G401 (cell line): Measurements from ENCODE around the gene C11orf68. TPM values are rescaled to one million over a fixed set of nuclear protein-coding genes. Genes with fewer than 3 reads are reported as not detected.
"Not testable (repeated sequence)": the region's sequence is repeated elsewhere in the genome, so short reads cannot be mapped to it uniquely, and the experiment has no call there.

Source experiments
- DNase-seq: peaks from one replicate; pipeline ENCODE4 v3.0.0-alpha.2; 2015; ENCODE audit warnings: low spot score
- in situ Hi-C: cut with HindIII; loops from 2 replicates; pipeline ENCODE4 v1.10.0; 2016; ENCODE audit warnings: low sequenced_read_pairs, mixed read lengths
- total RNA-seq: library from RNA; depleted of rRNA; stranded (reverse); fragments of >200 nt; shearing (Covaris generic); gene quantifications from 2 replicates; pipeline ENCODE4 v1.2.3, GENCODE V29; 2014

The C11orf68 gene
- total RNA-seq, 1 experiment from 2014 or later, result 17.2 TPM

DNA sequence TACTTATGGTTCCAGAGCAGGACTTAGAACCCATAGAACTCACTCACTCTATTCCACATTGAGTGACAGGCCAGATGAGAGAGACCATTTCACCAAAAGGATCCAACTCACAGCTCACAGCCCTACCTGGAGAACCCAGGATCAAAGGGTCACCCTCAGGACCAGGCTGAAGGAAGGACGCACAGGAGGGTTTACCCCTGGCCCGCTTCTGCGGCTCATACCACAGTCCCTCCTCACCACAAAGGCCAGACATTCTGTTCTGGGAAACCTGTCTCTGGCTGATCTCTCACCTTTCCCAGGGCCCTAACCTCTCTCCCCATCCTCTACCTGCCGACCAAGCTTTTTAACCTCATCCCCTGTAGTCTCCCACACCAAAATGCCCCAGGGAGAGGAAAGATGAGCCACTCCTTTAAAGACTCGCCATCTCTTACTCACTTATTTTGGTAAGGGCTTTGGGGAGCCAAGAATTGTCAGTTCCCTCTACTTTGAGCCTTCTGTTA lies 23.3 kb downstream of the C11orf68 start:
- in situ Hi-C loops, result no loop called here

GRCh38 chr11:65894034-65894591 lies 24.7 kb downstream of the C11orf68 start:
- no peak for DNase-seq
- in situ Hi-C loops, result no loop called here

More for the DNA sequence above, 23.3 kb downstream of the C11orf68 start:
- no peak for DNase-seq

DNA sequence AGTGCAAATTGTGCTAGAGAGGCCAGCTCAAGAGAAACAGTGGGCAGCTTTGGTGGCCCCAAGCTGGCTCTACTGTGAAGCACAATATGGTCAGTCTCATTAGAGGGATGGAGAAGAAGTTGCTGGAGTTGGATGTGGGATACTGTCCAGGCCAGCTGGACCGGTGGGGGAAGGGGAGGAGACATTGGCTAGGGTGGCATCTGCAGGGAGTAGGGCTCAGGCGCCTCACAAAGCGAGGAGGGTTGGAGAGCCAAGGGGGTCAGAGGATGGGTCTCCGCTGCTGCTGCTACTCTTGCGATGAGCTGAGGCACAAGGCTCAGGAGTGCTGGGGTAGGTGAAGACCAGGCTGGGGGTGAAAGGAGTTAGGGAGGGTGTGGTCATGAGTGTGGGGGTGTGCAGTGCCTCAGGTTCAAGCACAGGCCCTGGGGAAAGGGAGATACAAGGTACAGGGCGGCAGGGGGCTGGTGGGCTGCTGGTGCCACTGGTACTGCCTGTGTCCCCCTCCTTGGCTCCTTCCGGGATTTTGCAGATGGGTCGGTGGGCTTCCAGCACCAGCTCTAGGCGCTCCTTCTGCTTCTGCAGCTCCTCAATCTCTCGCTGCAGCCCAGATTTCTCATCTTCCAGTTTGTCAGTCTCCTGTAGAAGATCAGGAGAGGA lies 26.1 kb downstream of the C11orf68 start:
- in situ Hi-C loops, result no loop called here

DNA sequence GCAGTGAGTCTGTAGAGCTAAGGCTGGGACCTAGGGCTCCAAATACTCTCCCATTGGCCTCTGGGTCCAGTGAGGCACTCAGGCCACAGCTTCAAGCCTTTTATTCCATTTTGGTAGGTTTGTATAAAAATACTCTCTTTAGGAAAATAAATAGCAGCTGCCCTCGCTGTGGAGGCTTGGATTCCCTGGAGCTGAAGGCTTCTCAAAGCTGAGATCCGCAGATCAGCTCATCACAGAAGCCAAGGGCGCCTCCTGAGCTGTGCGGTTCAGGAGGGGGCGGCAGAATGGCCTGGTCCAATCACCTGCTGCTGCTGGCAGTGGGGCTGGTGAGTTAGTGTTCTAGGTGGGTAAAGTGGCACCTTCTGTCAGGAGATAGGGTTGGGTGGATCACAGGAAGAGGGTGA lies 26.7 kb downstream of the C11orf68 start:
- DNase-seq, result peak; percentile 40
- in situ Hi-C loops, result not testable (repeated sequence)

More for the DNA sequence above, 26.1 kb downstream of the C11orf68 start:
- DNase-seq, result peak; percentile 37

GRCh38 chr11:65891219-65892136 lies 27.4 kb downstream of the C11orf68 start:
- DNase-seq, result peak; percentile 32
- in situ Hi-C loops, result no loop called here

DNA sequence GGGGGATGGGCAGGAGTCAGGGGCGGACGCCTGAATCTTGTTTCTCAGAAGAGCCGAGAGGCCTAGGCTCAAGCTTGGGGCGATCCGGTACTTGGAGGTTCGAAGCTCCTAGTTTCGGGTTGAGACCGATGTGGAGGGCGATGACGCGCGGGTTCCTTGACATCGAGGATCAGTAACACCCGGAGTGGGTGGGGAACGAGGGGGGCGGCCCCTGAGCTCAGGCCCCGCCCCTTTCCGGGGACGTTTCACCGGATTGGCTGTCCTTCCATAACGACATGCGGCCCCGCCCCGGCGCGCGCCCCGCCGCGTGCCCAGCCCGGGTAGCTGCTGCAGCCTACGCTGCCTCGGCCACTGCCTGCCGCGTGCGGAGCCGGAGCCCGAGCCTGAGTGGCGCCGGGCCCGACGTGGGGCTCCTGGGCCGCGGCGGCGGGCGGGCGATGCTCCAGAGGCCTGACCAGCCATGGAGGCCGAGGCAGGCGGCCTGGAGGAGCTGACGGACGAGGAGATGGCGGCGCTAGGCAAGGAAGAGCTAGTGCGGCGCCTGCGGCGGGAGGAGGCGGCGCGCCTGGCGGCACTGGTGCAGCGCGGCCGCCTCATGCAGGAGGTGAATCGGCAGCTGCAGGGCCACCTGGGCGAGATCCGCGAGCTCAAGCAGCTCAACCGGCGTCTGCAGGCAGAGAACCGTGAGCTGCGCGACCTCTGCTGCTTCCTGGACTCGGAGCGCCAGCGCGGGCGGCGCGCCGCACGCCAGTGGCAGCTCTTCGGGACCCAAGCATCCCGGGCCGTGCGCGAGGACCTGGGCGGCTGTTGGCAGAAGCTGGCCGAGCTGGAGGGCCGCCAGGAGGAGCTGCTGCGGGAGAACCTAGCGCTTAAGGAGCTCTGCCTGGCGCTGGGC lies 28.3 kb downstream of the C11orf68 start, which contains the start of gene CCDC85B:
Gene CCDC85B, plus strand, starts transcription at position 350 of the 895 bp plus-strand sequence. Its CDS starts 111 bp downstream, at position 461.
- in situ Hi-C loops, result no loop called here
- DNase-seq, result peak; percentile 98

GRCh38 chr11:65888163-65888814 lies 30.6 kb downstream of the C11orf68 start, which contains the start of gene FIBP:
FIBP (minus strand) TSS chr11:65888471; CDS start chr11:65888418, 53 bp downstream.
- peak; percentile 98 for DNase-seq
- in situ Hi-C loops, result no loop called here

DNA sequence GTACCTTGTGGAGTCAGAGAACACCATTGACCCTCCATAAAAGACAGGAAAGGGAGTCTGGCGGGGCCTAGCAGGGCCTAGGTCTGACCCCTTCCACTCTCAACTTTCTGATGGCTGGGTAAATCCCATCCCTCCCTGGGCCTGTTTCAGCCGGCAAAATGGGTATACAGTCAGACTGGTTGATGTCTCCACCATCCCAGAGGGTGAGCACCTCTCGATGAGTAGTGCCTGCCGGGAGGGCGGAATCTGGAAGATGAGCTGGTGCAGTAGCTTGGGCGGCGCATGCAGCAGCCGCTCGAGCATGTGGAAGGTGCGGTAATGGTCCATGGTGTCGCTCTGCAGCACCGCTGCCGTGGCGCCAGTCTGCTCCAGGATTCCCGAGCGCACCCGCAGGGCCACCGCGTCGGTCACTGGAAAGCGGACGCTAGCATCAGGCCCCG lies 31.1 kb downstream of the C11orf68 start:
- DNase-seq, result no peak

DNA sequence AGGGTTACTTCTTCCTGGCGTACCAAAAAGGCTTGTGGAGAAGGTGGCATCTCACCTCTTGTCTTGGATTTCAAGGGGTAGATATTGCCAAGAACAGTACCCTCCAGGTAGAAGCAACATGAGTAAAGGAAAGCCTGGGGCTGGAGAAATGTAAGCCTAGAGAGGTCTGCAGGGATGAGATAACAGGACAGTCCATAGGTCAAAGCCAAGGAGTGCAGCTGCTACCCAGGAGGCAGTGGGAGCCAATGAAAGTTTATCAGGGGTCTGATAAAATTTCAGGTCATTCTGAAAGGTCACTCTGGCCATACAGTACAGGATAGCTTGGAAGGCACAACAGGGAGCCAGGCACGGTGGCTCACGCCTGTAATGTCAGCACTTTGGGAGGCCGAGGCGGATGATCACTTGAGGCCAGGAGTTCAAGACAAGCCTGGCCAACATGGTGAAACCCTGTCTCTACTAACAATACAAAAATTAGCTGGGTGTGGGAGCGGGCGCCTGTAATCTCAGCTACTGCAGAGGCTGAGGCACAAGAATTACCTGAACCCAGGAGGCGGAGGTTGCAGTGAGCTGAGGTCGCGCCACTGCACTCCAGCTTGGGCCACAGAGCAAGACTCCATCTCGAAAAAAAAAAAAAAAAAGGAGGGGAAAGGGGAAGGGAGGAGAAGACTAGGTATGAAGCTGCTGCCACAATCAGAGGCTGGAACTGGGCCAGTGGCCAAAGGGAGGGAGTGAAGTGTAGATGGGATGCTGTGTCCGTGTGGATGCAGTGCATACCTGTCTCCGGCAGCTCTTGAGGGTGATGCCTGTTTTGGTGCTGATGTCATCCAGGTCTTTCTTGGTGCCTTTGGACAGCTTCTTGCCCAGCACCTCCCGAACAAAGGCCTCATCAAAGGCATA lies 31.8 kb downstream of the C11orf68 start:
- in situ Hi-C loops, result no loop called here
- DNase-seq, result peak; percentile 37

More for the DNA sequence above, 31.1 kb downstream of the C11orf68 start:
- in situ Hi-C loops, result no loop called here

DNA sequence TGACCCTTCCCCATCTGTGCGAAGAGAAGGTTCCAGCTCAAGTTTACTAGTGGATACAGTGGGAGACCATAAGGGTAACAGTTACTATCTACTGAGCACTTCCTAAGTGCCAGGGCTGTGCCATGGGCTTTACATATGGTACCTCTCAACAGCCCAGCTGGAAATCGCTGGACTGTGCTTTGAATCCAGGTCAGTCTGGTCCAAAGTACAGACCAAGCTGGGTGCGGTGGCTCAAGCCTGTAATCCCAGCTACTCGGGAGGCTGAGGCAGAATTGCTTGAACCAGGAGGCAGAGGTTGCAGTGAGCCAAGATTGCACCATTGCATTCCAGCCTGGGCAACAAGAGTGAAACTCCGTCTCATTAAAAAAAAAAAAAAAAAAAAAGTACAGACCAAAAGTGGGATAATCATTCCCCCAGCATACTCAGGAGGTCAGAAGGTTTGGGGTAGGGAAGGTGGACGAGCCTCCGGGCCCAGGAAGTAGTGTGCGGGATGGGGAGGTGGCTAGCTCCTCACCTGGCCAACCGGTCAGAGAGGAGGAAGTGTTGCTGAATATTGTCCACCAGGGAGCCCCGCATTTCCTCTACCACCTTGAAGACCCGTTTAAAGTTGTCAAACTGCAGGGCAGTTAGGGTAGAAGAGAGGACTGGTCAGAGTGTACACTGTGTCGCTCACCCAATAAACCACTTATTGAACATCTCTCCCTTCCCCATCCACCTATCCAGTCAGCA lies 32.9 kb downstream of the C11orf68 start:
- in situ Hi-C loops, result no loop called here
- no peak for DNase-seq

DNA sequence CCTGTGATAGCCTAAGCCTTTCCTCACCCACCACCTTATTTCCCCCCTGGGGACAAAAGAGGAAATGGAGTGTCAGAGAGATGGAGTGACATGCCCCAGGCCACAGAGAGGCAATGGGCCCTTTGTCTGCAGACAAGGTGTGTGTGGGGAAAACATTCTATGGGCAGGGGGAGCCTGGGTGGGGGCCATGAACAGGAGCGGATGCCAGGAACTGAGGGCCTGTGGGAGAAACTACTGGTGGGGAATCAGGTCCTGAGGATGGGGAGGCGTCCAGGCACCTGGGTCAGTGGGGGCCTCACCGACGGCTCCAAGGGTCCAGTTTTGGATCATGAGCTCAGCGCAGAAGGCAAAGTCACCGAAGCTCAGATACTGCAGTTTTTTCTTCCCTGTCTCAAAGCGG lies 33.6 kb downstream of the C11orf68 start:
- in situ Hi-C loops, result no loop called here
- DNase-seq, result no peak

DNA sequence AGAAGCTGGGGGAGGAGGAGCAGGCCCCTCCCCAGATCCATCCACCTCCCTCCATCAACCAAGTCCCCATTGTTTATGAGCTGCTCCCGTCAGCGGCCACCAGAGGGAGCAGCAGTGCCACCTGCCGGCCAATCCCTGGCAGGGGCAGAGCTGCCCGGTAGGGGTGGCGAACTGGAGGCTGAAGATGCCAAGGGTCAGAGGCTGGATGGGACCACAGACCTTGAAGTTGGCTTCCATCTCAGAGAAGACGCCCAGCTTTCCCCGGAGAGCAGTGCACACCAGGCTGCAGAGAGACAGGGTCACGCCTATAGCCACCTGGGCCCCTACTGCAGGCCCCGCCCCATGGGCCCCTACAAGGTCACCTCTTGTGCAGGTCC lies 34.2 kb downstream of the C11orf68 start:
- in situ Hi-C loops, result no loop called here
- peak; percentile 81 for DNase-seq

DNA sequence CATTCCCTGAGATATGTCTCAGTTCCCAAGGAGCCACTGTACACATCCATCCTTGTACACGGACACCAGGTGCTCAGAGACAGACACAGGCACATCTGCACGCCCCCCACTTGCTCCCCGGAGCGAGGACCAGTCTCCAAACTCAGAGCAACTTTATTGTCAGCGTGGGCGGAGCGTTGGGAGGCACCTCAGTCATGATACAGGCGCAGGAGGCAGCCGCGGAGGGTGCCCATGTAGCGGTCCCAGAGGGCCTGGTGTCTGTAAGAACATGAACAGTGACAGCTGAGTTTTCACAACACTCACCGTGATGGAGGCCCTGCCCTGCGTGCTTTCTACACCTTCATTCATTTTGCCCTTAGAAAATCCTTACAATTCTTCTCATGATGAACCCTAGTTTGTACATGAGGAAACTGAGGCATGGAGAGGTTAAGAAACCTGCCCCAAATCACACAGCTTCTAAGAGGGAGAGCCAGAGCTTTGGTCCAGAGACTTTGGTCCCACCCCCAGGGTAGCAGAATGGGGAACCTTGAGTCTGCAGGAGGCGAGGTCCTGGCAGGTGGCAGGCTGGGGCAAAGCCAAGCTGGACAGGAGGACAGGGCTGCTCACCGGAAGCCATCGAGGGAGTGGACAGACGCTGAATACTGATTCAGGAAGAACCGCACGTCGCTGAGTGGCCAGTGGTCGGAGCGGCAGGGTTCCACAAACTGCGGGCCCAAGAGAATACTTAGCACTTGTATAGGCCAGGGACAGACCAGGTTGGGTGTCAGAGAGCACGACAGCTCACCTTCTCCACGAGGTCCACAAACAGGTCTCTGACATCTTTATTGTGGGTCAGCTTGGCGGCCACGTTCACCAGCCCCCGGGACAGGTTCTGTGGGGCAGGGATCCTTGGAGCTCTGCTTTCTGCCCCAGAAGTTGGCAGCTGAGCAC lies 34.8 kb downstream of the C11orf68 start:
- DNase-seq, result no peak
- in situ Hi-C loops, result no loop called here

- no peak for DNase-seq
- in situ Hi-C loops, result no loop called here
Observed at GRCh38 chr11:65883058-65883761, 35.7 kb downstream of the C11orf68 start.
